Muscle of back (tissue), 11 donors: ENCODE results near the gene LTB4R. TPM values are rescaled to one million over a fixed set of nuclear protein-coding genes. Genes with fewer than 3 reads are reported as not detected.
A peak's percentile ranks its signal among the peaks of the same experiment; 100 is the strongest.

Experiments used
- DNase-seq, 3 donors: peaks; one replicate each; pipeline versions ENCODE4 v3.0.0 to v3.0.0-alpha.2; 2013
- polyA plus RNA-seq, 10 donors: library from polyadenylated mRNA; unstranded; fragments of 120-200 nt; gene quantifications; one replicate each; pipeline ENCODE4 v1.2.1, GENCODE V29; 2013; ENCODE audit not compliant: insufficient read length in 10 of 10

The LTB4R gene
- polyA plus RNA-seq, 10 donors = 2.2 to 6.7 (median 3.6) TPM

DNA sequence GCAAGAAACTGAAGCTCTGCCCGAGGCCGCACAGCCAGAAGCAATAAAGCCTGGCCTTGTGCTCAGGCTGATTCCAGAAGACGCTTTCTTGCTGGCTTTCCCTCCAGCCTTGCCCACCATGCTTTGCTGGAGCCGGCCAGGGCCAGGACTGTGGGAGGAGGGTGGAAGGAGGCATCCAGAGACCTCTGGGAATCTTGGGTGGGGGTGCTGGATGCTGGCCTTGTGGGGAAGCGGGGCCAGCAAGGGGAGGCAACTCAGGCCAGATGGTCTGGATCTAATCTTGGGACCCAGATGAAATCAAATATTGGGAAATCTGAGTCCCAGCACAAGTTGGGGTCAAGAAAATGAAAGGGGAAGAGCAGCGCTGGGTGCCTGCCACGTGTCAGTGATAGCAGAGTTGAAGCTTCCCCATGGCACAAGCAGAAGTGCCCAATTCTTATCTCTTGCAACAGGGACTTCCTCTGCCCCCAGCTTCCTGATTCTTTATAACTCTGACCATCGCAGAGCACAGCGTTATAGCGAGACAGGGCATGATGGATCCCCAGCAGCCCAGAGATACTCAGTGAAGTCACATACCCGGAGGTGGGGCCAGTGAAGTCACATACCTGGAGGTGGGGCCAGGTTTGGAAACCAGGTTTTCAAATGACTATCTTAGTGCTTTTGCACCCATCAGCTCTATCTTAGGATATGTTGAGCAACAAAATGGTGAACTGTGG lies 33.5 kb upstream of the LTB4R start:
- DNase-seq = no peak

GRCh38 chr14:24278424-24278823 lies 32.9 kb upstream of the LTB4R start:
- DNase-seq = no peak

GRCh38 chr14:24279301-24280186 lies 31.8 kb upstream of the LTB4R start:
- no peak for DNase-seq

DNA sequence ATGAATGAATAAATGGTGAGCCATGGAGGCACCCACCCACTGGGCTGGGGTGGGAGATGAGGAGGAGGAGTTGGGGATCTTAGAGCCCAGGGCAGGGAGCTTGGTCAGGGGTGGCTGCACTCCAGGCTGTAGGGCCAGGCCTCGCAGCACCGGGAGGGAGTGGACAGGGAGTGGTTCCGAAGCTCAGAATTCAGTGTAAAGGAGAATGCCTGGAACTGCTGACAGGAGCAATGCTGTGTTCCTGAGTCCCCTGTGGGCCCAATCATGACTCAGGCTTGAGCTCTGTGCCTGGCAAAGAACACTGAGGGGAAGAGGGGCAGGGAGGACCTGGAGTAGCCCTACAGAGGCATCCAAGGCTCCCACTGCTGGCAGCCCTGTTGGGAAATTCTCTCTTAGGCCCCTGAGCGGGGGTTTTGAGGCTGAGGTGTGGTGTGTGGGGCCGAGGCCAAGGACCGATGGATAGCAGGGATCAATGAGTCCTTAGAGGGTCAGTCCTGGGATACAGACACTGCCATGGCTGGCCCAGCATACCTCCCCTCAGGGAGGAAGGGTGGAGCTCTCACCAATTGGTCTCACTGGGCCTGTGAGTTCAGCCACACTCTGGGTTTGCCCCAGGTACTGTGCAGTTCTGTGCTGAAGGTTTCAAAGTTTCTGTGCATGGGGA lies 30.4 kb upstream of the LTB4R start:
- no peak for DNase-seq

GRCh38 chr14:24281636-24282035 lies 29.7 kb upstream of the LTB4R start:
- no peak for DNase-seq

GRCh38 chr14:24282736-24283135 lies 28.6 kb upstream of the LTB4R start:
- DNase-seq = no peak

- no peak for DNase-seq
These were observed 27.4 kb upstream of the LTB4R start for GRCh38 chr14:24283796-24284460.

- no peak for DNase-seq
These were observed 26.7 kb upstream of the LTB4R start for GRCh38 chr14:24284501-24285035.

DNA sequence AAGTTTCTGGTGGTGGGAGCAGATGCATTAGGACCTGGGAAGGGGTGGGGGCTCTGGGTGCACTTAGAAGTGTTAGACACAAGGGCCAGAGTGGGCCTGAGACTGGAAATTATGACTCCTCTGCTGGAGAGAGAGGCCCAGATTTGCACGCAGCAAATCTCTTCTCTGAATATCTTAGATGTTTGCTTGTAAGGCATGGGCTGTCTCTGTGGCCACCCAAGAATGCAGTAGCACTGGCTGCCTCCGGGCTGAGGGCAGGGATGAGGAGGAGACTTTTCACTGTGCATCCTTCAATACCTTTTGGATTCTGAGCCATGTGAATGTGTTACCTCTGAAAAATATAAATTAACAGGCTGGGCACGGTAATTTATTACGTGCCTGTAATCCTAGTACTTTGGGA lies 26.0 kb upstream of the LTB4R start:
- no peak for DNase-seq

- no peak for DNase-seq
These were observed 24.3 kb upstream of the LTB4R start for GRCh38 chr14:24286996-24287395.

DNA sequence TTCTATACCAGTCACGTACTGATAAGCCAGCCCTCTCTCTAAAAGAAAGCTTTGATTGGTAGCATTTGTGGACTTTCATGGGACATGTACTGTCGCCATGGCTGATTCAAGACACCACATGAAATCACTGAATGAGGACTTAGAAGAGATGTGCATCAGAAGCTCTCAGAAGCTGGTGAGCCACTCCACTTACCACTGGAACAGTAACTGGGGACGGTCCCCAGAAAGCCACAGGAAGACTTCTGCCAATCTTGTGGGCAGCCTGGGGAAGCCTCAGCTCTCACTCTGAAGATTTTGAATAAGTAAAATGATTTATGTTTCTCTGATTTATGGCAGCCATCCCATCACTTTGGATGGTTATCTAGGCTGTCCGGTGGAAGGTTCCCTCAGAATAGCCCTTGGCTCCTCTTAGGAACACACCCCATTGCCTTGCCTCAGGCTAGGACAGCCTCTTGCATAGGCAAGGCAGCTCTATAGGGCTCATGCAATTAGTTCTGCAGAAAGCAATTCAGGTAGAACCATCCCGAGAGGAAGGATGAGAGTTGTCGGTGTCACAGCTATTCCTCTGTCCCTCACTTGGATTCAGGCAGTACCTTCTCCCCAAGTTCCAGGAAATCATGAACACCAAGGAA lies 21.5 kb upstream of the LTB4R start:
- no peak for DNase-seq

DNA sequence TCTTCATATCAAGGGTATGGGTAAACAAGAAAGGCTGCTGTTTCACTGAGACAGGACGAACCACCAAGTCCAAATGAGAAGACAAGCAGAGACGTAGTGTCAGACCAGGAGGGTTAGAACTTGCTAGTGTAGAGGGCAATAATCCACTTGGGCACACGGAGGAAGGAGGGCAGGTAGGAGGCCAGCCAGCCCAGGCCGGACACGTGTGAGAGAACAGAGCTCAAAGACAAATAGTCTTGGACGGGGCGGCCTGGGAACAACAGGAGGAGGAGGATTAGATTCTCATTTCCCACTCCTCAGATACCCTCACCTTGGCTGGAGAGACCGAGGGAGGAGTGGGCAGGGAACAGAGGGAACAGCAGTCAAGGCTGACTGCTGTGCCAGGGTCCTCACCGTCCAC lies 20.6 kb upstream of the LTB4R start:
- no peak for DNase-seq

- DNase-seq = no peak
These were observed 19.7 kb upstream of the LTB4R start for GRCh38 chr14:24291446-24292117.

DNA sequence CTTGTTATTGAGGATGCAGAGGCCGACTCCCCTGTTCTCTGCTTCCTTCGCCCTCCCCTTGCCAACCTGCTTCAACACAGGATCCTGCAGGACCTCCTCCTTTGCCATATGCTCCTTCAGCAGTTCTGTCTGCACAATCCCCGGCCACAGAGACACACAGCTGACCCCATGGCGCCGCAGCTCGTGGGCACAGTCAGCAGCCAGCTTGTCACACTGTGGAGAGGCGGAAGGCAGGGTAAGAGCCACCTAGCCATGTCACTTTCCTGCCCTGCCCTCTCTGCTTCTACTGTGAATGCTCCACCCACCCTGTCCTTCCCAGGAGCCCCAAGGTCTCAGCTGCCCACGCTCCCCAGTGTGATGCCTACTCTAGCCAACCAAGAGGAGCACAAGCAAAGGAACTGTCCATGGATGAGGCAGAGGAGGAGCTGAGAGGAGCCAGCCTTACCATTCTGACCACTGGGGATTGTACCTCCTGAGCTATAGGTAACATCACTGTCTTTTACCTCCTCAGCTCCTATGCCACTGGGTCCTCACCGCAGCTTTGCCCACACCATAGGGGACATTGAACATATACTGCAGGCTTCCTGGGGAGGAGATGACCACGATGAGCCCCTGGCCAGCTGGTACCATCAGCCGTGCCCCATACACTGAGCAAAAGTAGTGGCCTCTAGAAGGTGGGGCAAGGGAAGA lies 19.0 kb upstream of the LTB4R start:
- DNase-seq = no peak

GRCh38 chr14:24293525-24293924 lies 17.8 kb upstream of the LTB4R start:
- no peak for DNase-seq

DNA sequence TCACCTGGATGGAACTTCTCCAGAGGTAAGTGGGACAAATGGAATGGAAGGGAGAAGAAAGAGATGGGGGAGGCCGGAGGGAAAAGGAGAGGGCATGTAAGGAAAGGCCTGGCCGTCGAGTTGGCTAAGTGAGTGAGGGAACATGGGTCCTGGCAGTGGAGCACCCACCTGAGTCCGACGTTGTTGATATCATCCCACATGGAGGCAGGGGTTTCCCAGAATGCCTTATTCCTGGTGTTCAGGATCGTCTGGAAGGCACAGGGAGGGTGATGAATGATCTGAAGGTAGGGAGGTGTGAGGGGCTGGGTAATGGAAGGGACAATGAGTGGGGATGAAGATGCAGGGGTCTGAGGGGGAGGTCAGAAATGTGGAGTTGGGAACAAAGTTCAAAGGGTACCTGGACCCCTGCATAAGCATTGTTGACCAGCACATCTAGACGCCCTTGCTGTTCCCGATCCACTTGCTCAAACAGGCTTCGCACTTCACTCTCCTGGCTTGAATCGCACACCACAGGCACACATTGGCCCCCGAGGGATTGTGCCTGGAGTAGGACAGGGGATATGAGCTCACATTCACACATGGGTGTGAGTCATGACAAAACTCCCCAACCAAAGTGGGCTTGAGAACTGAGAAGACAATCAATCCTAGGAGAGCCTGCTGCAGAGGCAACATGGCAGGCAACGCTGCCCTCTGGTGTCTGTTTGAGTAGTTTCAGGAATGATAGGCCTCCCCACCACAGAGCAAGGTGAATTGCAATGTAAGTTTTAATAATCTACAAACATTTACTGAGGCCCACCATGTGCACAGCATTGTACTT lies 14.8 kb upstream of the LTB4R start:
- peak; percentile 71 to 81 (median 80) for DNase-seq

DNA sequence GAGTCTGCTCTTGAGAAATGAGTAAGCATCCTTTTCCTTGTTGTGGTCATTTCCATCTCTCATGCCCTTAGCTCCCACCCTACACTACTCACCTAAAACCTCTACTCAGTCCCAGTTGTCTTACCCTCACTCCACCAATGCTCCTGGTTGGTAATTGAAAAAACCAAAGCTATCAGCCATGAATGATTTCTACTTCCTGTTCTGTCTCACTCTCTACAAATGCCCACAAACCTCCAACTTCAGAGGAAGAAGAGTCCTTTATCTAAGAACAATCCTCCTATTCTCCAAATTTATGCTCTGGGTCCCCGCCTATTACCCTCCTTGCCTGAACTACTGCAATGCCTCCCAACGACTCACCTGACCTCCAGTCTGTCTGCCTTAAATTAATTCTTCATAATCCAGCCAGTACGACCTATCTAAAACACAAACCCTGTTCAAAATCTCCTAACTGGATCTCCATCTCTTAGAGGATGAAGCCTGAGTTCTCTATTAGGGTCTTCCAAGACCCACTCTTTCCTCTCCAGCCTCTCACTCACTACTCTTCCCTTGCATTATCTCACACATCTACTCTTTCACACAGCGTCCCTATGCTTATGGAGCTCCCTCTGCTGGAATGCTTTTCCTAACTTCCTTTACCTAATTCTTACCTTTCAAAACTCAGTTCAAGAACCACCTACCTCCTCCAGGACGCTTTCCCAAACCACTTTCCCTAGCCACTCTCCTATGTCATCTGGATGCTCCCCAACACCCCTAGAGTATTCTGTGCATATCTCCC lies 13.9 kb upstream of the LTB4R start:
- no peak for DNase-seq

- DNase-seq = no peak
These were observed 12.4 kb upstream of the LTB4R start for GRCh38 chr14:24298892-24299254.
